GM12878 (cell line): ENCODE results near the gene NBEAL1. TPM values are rescaled to one million over a fixed set of nuclear protein-coding genes. Genes with fewer than 3 reads are reported as not detected.

ENCODE experiments used
- ATAC-seq: fragments of 200-7000 bp; cut with Tn5 transposase; 3 replicates; pipeline ENCODE4 v1.9.1; 2020; ENCODE audit warnings: mild to moderate bottlenecking, moderate library complexity
- BruUV-seq: library from RNA; stranded (reverse); fragments of 400-500 nt; replicated peaks from 2 replicates; lab custom pipeline; 2021; lab: Mats Ljungman, UMichigan
- CTCF ChIA-PET: fragments of 300-600 bp; sonication (Branson Sonifier 250); formaldehyde crosslinking; extraction: SDS; loops from one replicate; lab custom pipeline; 2021; ENCODE audit warnings: inconsistent platforms; lab: Yijun Ruan, JAX
- POLR2A ChIA-PET: fragments of 350-600 bp; formaldehyde crosslinking; extraction: SDS; loops from one replicate; lab custom pipeline; 2021; ENCODE audit warnings: inconsistent platforms; lab: Charles Lee
- RAD21 ChIA-PET: fragments of 300-600 bp; sonication (Branson Sonifier 250); formaldehyde crosslinking; loops from one replicate; lab custom pipeline; 2023; ENCODE audit warnings: antibody characterized with exemption; ENCODE audit not compliant: unreplicated experiment; lab: Charles Lee
- SMC1A ChIA-PET: fragments of 300-600 bp; sonication (Branson Sonifier 250); formaldehyde crosslinking; loops from one replicate; lab custom pipeline; 2023; ENCODE audit not compliant: unreplicated experiment, uncharacterized antibody; lab: Charles Lee
- DNase-seq: peaks from one replicate; pipeline ENCODE4 v3.0.0-alpha.2; 2011; ENCODE audit warnings: low read depth, low spot score
- FAIRE-seq: peaks from 3 replicates; lab custom pipeline; 2011; peaks lifted over from hg19 to GRCh38; lab: Jason Lieb, UNC
- H2AFZ ChIP-seq: 2 replicates; pipeline ENCODE4 v1.6.0; 2011; ENCODE audit warnings: low read depth, low read length, control low read depth; ENCODE audit not compliant: control insufficient read depth
- H3K27ac ChIP-seq: 2 replicates; pipeline ENCODE4 v1.5.1; 2011; ENCODE audit warnings: control low read depth; ENCODE audit not compliant: control insufficient read depth, insufficient read depth
- H3K27me3 ChIP-seq, 2 experiments: replicated peaks in 1 of 2; 2 replicates each; pipeline versions ENCODE4 v1.6.0 to v1.6.1; 2011; ENCODE audit warnings: low read length in 1 of 2; ENCODE audit not compliant: control insufficient read depth in 2 of 2, insufficient read depth in 2 of 2
- H3K36me3 ChIP-seq, 2 experiments: 2 replicates each; pipeline ENCODE4 v1.5.1; 2011; ENCODE audit warnings: low read length in 1 of 2; ENCODE audit not compliant: control insufficient read depth in 2 of 2, insufficient read depth in 2 of 2
- H3K4me1 ChIP-seq: 2 replicates; pipeline ENCODE4 v1.6.1; 2011; ENCODE audit warnings: mild to moderate bottlenecking, low read length, moderate library complexity, mixed read lengths; ENCODE audit not compliant: control insufficient read depth, insufficient read depth
- H3K4me2 ChIP-seq: 2 replicates; pipeline ENCODE4 v1.6.0; 2011; ENCODE audit warnings: control low read depth; ENCODE audit not compliant: control insufficient read depth, insufficient read depth
- H3K4me3 ChIP-seq: fragments of 200-600 bp; sonication (generic); 2 replicates; pipeline ENCODE4 v1.5.1; 2016
- H3K79me2 ChIP-seq: 2 replicates; pipeline ENCODE4 v1.6.0; 2011; ENCODE audit warnings: low read length; ENCODE audit not compliant: control insufficient read depth, insufficient read depth
- H3K9ac ChIP-seq: 2 replicates; pipeline ENCODE4 v1.8.0; 2011; ENCODE audit warnings: low read length, control low read depth, mixed read lengths; ENCODE audit not compliant: control insufficient read depth, insufficient read depth
- H3K9me3 ChIP-seq: replicated peaks from 3 replicates; pipeline ENCODE4 v1.5.1; 2011; ENCODE audit warnings: mild to moderate bottlenecking, low read length; ENCODE audit not compliant: control insufficient read depth, insufficient read depth
- H4K20me1 ChIP-seq: 2 replicates; pipeline ENCODE4 v1.6.0; 2011; ENCODE audit not compliant: control insufficient read depth, insufficient read depth
- CREB1 ChIP-seq: IDR thresholded peaks from 2 replicates; pipeline ENCODE4 v1.6.1; 2012; ENCODE audit warnings: low read depth, mild to moderate bottlenecking, inconsistent platforms
- CREM ChIP-seq: IDR thresholded peaks from 2 replicates; pipeline ENCODE4 v1.6.1; 2014; ENCODE audit warnings: antibody characterized with exemption, low read depth
- MTA3 ChIP-seq: IDR thresholded peaks from 2 replicates; pipeline ENCODE4 v1.6.1; 2012; ENCODE audit warnings: low read length, inconsistent platforms, borderline replicate concordance
- PML ChIP-seq: IDR thresholded peaks from 2 replicates; pipeline ENCODE4 v1.6.1; 2012; ENCODE audit warnings: low read length, inconsistent platforms
- RB1 ChIP-seq: fragments of 450-650 bp; formaldehyde crosslinking; IDR thresholded peaks from 2 replicates; pipeline ENCODE4 v1.6.1; 2017; ENCODE audit warnings: mild to moderate bottlenecking, borderline replicate concordance
- STAT3 ChIP-seq: IDR thresholded peaks from 2 replicates; pipeline ENCODE4 v1.6.1; 2011; ENCODE audit warnings: low read depth, low read length, improper control_type of control experiment
- ZBTB40 ChIP-seq: fragments of 450-650 bp; IDR thresholded peaks from 2 replicates; pipeline ENCODE4 v1.6.1; 2016; ENCODE audit warnings: mild to moderate bottlenecking, moderate library complexity, borderline replicate concordance
- ZNF274 ChIP-seq: IDR thresholded peaks from one replicate; pipeline ENCODE4 v1.8.0; 2011; ENCODE audit not compliant: insufficient read length, insufficient read depth
- WGBS: methylation state at CpG from one replicate; pipeline ENCODE4 v1.1.6; 2016; ENCODE audit warnings: low lambda C conversion rate; ENCODE audit not compliant: insufficient replicate concordance, insufficient coverage; ENCODE audit errors: missing lambda C conversion rate; 5-methylcytosine and 5-hydroxymethylcytosine counted together
- in situ Hi-C: fragments of 300-500 bp; cut with MboI; formaldehyde crosslinking; loops from 9 replicates; pipeline ENCODE4 v1.14.3; 2018; ENCODE audit warnings: mixed read lengths
- intact Hi-C: fragments of 100-400 bp; cut with micrococcal nuclease; formaldehyde crosslinking; loops from one replicate; pipeline ENCODE4 v1.14.2; 2022; ENCODE audit not compliant: unreplicated experiment
- polyA plus RNA-seq, 11 experiments: library from polyadenylated mRNA; depleted of rRNA in 4 of 11; unstranded in 6 of 11; stranded (reverse) in 5 of 11; fragments of >200 nt; fragmentation: Nextera tagmentation in 4 of 11; fragmentation: Illumina TruSeq in 1 of 11; extraction: Ambion mirVana in 4 of 11; extraction: Trizol in 1 of 11; gene quantifications; 1 replicate in 1 of 11; 2 replicates in 10 of 11; pipeline versions ENCODE4 v1.2.1 to v1.2.3, GENCODE V29; 2011 to 2016; ENCODE audit warnings: inconsistent platforms in 2 of 11, missing spikeins in 2 of 11, low read depth in 1 of 11
- total RNA-seq, 4 experiments: library from RNA; depleted of rRNA in 3 of 4; stranded (reverse); fragments of >200 nt in 3 of 4; fragmentation: Illumina TruSeq in 1 of 4; extraction: Trizol in 1 of 4; gene quantifications; 2 replicates each; pipeline versions ENCODE4 v1.2.1 to v1.2.3, GENCODE V29; 2013 to 2021
- TF ChIP-seq, protein P1 (sequence below): fragments of 450-650 bp; formaldehyde crosslinking; IDR thresholded peaks from 2 replicates; pipeline ENCODE4 v1.5.0; 2022; ENCODE audit warnings: mild to moderate bottlenecking, missing genetic modification characterization
- TF ChIP-seq, protein P2 (sequence below): fragments of 150-350 bp; IDR thresholded peaks from 2 replicates; pipeline ENCODE4 v1.6.1; 2014; ENCODE audit warnings: mild to moderate bottlenecking, low read depth, low read length
- TF ChIP-seq, protein P3 (sequence below): fragments of 450-650 bp; IDR thresholded peaks from 2 replicates; pipeline ENCODE4 v1.6.1; 2017; ENCODE audit warnings: borderline replicate concordance

NBEAL1 gene
- total and polyA plus RNA-seq, 10 of the 15 experiments (the other 5 are each of a cell fraction or from before 2014, with no cell fraction given), result 1.9 to 16.1 (median 7.2) TPM

DNA sequence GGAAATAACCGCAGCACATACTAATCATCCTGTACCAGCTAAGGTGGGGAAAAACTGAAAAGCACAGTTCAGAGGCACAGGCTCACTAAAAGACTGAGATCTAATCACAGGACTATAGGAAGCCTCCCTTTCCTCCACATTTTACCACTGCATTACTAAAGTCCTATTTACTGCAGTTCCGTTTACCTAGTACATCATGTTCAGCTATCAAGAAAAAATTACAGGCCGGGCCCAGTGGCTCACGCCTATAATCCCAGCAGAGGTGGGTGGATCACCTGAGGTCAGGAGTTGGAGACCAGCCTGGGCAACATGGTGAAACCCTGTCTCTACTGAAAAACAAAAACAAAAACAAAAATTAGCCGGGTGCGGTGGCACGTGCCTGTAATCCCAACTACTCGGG lies 11.0 kb upstream of the NBEAL1 start (continued):
- TF ChIP-seq ZBTB40, result no peak
- no peak for TF ChIP-seq STAT3

GRCh38 chr2:203016716-203017115 lies 2.0 kb downstream of the NBEAL1 start:
- no peaks in the 10 kb centered on the region for H3K27me3 ChIP-seq
- H4K20me1 ChIP-seq, result no peaks in the 10 kb centered on the region
- intact Hi-C loops (no loop called here), in situ Hi-C loops (no loop called here)
- ChIA-PET POLR2A (interaction anchor here (0.6 to 1.0 kb wide), 3 partner anchors 9 to 255 kb away, joined by 3 to 4 read pairs (median 3); no protein-coding TSS in a partner anchor), RAD21 (interaction anchor here (1.1 to 2.3 kb wide), 2 partner anchors 49 to 106 kb away, joined by 5 to 12 read pairs; partner anchors contain the start of genes CARF and WDR12), CTCF (interaction anchor here (1.4 kb wide), 1 partner anchor 148 kb away, joined by 3 read pairs; no protein-coding TSS in a partner anchor), SMC1A (interaction anchor here (0.7 to 1.0 kb wide), 4 partner anchors 35 to 351 kb away, joined by 3 to 4 read pairs (median 3); partner anchors contain the start of gene ABI2)
- no TSS peak for BruUV-seq
- H3K9ac ChIP-seq, result no peak overlapping the region
- 97% methylated on average over 3 of the region's 3 CpGs for WGBS
- DNase-seq (no peak), FAIRE-seq (peak; percentile 27), ATAC-seq (no peak)
- H3K9me3 ChIP-seq, result no peaks in the 10 kb centered on the region
- peaks cover 6% of the 10 kb centered on the region; the same call in 1 of the 2 replicates for H3K4me1 ChIP-seq
- H3K27ac ChIP-seq, result no peak overlapping the region
- peaks cover 21% of the 10 kb centered on the region for H3K79me2 ChIP-seq
- no peak overlapping the region for H2AFZ ChIP-seq
- peak overlapping the region; percentile 29; the same call in 1 of the 2 replicates for H3K4me3 ChIP-seq
- H3K4me2 ChIP-seq, result peak overlapping the region; percentile 64
- H3K36me3 ChIP-seq, result no peaks in the 10 kb centered on the region
- TF ChIP-seq PML (no peak), CREB1 (no peak), CREM (no peak), ZNF274 (no peak), RB1 (no peak), MTA3 (no peak)
- TF ChIP-seq, protein P1, sequence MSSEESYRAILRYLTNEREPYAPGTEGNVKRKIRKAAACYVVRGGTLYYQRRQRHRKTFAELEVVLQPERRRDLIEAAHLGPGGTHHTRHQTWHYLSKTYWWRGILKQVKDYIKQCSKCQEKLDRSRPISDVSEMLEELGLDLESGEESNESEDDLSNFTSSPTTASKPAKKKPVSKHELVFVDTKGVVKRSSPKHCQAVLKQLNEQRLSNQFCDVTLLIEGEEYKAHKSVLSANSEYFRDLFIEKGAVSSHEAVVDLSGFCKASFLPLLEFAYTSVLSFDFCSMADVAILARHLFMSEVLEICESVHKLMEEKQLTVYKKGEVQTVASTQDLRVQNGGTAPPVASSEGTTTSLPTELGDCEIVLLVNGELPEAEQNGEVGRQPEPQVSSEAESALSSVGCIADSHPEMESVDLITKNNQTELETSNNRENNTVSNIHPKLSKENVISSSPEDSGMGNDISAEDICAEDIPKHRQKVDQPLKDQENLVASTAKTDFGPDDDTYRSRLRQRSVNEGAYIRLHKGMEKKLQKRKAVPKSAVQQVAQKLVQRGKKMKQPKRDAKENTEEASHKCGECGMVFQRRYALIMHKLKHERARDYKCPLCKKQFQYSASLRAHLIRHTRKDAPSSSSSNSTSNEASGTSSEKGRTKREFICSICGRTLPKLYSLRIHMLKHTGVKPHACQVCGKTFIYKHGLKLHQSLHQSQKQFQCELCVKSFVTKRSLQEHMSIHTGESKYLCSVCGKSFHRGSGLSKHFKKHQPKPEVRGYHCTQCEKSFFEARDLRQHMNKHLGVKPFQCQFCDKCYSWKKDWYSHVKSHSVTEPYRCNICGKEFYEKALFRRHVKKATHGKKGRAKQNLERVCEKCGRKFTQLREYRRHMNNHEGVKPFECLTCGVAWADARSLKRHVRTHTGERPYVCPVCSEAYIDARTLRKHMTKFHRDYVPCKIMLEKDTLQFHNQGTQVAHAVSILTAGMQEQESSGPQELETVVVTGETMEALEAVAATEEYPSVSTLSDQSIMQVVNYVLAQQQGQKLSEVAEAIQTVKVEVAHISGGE, result no peak
- TF ChIP-seq, protein P2, sequence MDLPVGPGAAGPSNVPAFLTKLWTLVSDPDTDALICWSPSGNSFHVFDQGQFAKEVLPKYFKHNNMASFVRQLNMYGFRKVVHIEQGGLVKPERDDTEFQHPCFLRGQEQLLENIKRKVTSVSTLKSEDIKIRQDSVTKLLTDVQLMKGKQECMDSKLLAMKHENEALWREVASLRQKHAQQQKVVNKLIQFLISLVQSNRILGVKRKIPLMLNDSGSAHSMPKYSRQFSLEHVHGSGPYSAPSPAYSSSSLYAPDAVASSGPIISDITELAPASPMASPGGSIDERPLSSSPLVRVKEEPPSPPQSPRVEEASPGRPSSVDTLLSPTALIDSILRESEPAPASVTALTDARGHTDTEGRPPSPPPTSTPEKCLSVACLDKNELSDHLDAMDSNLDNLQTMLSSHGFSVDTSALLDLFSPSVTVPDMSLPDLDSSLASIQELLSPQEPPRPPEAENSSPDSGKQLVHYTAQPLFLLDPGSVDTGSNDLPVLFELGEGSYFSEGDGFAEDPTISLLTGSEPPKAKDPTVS, result no peak
- TF ChIP-seq, protein P3, sequence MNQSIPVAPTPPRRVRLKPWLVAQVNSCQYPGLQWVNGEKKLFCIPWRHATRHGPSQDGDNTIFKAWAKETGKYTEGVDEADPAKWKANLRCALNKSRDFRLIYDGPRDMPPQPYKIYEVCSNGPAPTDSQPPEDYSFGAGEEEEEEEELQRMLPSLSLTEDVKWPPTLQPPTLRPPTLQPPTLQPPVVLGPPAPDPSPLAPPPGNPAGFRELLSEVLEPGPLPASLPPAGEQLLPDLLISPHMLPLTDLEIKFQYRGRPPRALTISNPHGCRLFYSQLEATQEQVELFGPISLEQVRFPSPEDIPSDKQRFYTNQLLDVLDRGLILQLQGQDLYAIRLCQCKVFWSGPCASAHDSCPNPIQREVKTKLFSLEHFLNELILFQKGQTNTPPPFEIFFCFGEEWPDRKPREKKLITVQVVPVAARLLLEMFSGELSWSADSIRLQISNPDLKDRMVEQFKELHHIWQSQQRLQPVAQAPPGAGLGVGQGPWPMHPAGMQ, result no peak
